Measurements from ENCODE around the gene SPOCK1.

DNA sequence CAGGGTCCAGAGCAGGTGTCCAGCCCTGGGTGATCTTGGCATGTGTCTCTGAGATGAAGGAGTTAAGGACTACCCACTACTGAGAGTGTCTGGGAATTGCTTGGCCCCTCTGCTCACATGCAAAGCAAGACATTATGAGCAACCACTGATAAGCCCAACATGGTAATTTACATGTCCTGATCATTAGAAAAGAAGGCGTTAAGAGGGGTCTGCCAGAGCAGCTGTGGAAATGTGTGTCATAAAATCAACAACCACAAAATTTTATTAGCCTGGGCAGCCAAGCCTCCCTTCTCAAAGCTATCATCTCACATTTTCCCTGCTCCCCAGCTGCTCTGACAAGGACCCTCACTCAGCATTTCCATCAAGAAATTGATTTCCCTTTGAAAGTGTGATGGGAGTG, 351.0 kb downstream of the SPOCK1 start:
- TF ChIP-seq ELF4 (IDR thresholded peaks at IDR 0.05) = no peak
- TF ChIP-seq ARNT (IDR thresholded peaks at IDR 0.05) = no peak
- no peak for TF ChIP-seq BHLHE40 (IDR thresholded peaks at IDR 0.05; ENCODE audit: borderline replicate concordance)
- TF ChIP-seq FOXA1 (IDR thresholded peaks at IDR 0.05) = no peak
- TF ChIP-seq TARDBP (IDR thresholded peaks at IDR 0.05) = no peak
- no peak for TF ChIP-seq SUZ12 (IDR thresholded peaks at IDR 0.05)
- no peak for TF ChIP-seq CTBP1 (IDR thresholded peaks at IDR 0.05; ENCODE audit: borderline replicate concordance)
- no peak for TF ChIP-seq FOXM1 (IDR thresholded peaks at IDR 0.05; ENCODE audit: borderline replicate concordance)
- no peak for TF ChIP-seq HDGF (IDR thresholded peaks at IDR 0.05; ENCODE audit: borderline replicate concordance)
- no peak for TF ChIP-seq NFRKB (IDR thresholded peaks at IDR 0.05)
- no peak for TF ChIP-seq SP1 (IDR thresholded peaks at IDR 0.05)
- TF ChIP-seq FOXK2 (IDR thresholded peaks at IDR 0.05) = no peak
- TF ChIP-seq ZNF384 (IDR thresholded peaks at IDR 0.05) = no peak
- no peak for TF ChIP-seq LEF1 (IDR thresholded peaks at IDR 0.05; ENCODE audit: borderline replicate concordance)

All from HEK293T (cell line).